Erythroblast (primary cell): Measurements from ENCODE around the gene ACAA1.

ENCODE experiments used
- GATA1 ChIP-seq: IDR thresholded peaks from 2 replicates; pipeline ENCODE4 v1.6.1; 2011; ENCODE audit warnings: low read depth, mild to moderate bottlenecking, control low read depth, low read length, moderate library complexity
- POLR2A ChIP-seq: IDR thresholded peaks from 2 replicates; pipeline ENCODE4 v1.6.1; 2011; ENCODE audit warnings: mild to moderate bottlenecking, low read length

- TF ChIP-seq POLR2A (no peak), GATA1 (no peak)
These were observed 20.7 kb upstream of the ACAA1 start for GRCh38 chr3:38157595-38157994.
